DOHH2 (cell line): ENCODE measurements around the gene A1BG.
"Not testable (repeated sequence)": the region's sequence is repeated elsewhere in the genome, so short reads cannot be mapped to it uniquely, and the experiment has no call there.

Source experiments
- H3F3A ChIP-seq: fragments of 200-600 bp; sonication (generic), shearing (Covaris generic); 2 replicates; pipeline ENCODE4 v1.6.0; 2016; ENCODE audit warnings: antibody characterized with exemption, mild to moderate bottlenecking; ENCODE audit not compliant: control insufficient read depth, insufficient read depth
- H3K27ac ChIP-seq: fragments of 200-600 bp; sonication (generic); 2 replicates; pipeline ENCODE4 v1.5.1; 2014; ENCODE audit warnings: low read depth, mild to moderate bottlenecking, low read length, moderate library complexity
- H3K27me3 ChIP-seq: fragments of 200-600 bp; sonication (generic); 2 replicates; pipeline ENCODE4 v1.6.1; 2014; ENCODE audit warnings: mild to moderate bottlenecking, low read length, mixed read lengths; ENCODE audit not compliant: control insufficient read depth
- H3K36me3 ChIP-seq: fragments of 200-600 bp; sonication (generic); 2 replicates; pipeline ENCODE4 v1.6.1; 2014; ENCODE audit warnings: mild to moderate bottlenecking, low read length, moderate library complexity, mixed read lengths; ENCODE audit not compliant: control insufficient read depth
- H3K4me1 ChIP-seq: fragments of 200-600 bp; sonication (generic); 2 replicates; pipeline ENCODE4 v1.6.1; 2014; ENCODE audit warnings: mild to moderate bottlenecking, low read length, mixed read lengths; ENCODE audit not compliant: control insufficient read depth
- H3K4me2 ChIP-seq: fragments of 200-600 bp; sonication (generic); 2 replicates; pipeline ENCODE4 v1.6.0; 2014; ENCODE audit warnings: mild to moderate bottlenecking, low read length, moderate library complexity
- H3K4me3 ChIP-seq: fragments of 200-600 bp; sonication (generic); 2 replicates; pipeline ENCODE4 v1.5.1; 2014; ENCODE audit warnings: mild to moderate bottlenecking, low read length, mixed read lengths
- H3K79me2 ChIP-seq: fragments of 200-600 bp; sonication (generic); 2 replicates; pipeline ENCODE4 v1.6.1; 2014; ENCODE audit warnings: mild to moderate bottlenecking, low read length, mixed read lengths; ENCODE audit not compliant: control insufficient read depth
- H3K9me2 ChIP-seq: fragments of 200-600 bp; sonication (generic); replicated peaks from 2 replicates; pipeline ENCODE4 v1.6.1; 2014; ENCODE audit warnings: mild to moderate bottlenecking, low read length, mixed read lengths; ENCODE audit not compliant: control insufficient read depth
- H3K9me3 ChIP-seq: fragments of 200-600 bp; sonication (generic); 2 replicates; pipeline ENCODE4 v1.6.1; 2014; ENCODE audit warnings: antibody characterized with exemption, low read length, mixed read lengths; ENCODE audit not compliant: control insufficient read depth, insufficient read depth
- H4K20me1 ChIP-seq: fragments of 200-600 bp; sonication (generic); 2 replicates; pipeline ENCODE4 v1.6.0; 2014; ENCODE audit warnings: low read depth, mild to moderate bottlenecking, antibody characterized with exemption, low read length, moderate library complexity; ENCODE audit not compliant: control insufficient read depth, insufficient read depth
- EZH2phosphoT487 ChIP-seq: fragments of 200-600 bp; sonication (generic); IDR thresholded peaks from 2 replicates; pipeline ENCODE4 v1.6.1; 2017; ENCODE audit warnings: borderline replicate concordance, mild to moderate bottlenecking, antibody characterized with exemption, low read length, moderate library complexity, mixed read lengths
- TF ChIP-seq, protein P1 (sequence below): fragments of 200-600 bp; sonication (generic); IDR thresholded peaks from one replicate; pipeline ENCODE4 v1.5.1; 2014; ENCODE audit warnings: antibody characterized with exemption, mild to moderate bottlenecking, low read depth, low read length; ENCODE audit not compliant: poor library complexity, severe bottlenecking

The A1BG gene

DNA sequence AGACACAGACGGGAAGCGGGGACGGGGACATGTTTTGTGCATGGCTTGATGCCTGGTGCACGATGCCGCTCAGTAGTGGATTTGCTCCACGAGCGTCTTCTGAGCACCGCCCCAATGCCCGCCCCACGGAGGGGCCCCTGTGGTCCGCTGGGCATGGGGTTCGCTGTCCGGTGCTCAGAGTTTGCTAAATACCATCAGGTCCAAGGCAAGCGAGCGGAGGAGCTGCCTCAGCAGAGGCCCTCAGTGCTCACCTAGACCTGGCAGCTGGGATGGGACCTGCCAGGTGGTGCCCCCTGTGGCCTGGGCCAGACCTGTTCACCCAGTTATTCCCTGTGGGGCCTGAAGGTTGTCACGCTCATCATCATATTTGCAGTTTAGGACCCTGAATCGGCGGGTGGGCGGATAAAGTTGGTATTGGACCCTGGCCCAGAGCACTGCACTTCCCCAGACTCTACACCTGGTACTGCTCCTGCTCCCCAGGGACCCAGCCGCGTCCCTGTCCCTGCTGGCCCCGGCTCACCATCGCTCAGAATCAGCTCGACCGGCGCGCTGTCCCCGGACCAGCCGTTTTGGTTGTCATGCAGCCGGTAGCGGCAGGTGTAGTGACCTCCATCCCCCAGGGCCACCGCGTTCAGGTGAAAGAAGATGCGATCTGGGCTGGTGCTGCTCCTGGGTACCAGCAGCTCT is 2.3 kb downstream of the A1BG start:
- Histone ChIP-seq H3K79me2 (peaks cover 32% of the 10 kb centered on the region), H3K4me2 (no peak overlapping the region), H3K4me1 (peaks cover 25% of the 10 kb centered on the region), H3K27me3 (no peaks in the 10 kb centered on the region), H3K9me2 (no peaks in the 10 kb centered on the region), H3K4me3 (no peak overlapping the region), H4K20me1 (no peaks in the 10 kb centered on the region), H3F3A (0 out of 2 replicates have a peak, but pooled peaks cover 2% of the 10 kb centered on the region), H3K9me3 (no peaks in the 10 kb centered on the region), H3K27ac (no peak overlapping the region), H3K36me3 (peaks cover 13% of the 10 kb centered on the region)
- TF ChIP-seq, protein P1, sequence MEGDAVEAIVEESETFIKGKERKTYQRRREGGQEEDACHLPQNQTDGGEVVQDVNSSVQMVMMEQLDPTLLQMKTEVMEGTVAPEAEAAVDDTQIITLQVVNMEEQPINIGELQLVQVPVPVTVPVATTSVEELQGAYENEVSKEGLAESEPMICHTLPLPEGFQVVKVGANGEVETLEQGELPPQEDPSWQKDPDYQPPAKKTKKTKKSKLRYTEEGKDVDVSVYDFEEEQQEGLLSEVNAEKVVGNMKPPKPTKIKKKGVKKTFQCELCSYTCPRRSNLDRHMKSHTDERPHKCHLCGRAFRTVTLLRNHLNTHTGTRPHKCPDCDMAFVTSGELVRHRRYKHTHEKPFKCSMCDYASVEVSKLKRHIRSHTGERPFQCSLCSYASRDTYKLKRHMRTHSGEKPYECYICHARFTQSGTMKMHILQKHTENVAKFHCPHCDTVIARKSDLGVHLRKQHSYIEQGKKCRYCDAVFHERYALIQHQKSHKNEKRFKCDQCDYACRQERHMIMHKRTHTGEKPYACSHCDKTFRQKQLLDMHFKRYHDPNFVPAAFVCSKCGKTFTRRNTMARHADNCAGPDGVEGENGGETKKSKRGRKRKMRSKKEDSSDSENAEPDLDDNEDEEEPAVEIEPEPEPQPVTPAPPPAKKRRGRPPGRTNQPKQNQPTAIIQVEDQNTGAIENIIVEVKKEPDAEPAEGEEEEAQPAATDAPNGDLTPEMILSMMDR = no peak
- no peak for TF ChIP-seq EZH2phosphoT487

DNA sequence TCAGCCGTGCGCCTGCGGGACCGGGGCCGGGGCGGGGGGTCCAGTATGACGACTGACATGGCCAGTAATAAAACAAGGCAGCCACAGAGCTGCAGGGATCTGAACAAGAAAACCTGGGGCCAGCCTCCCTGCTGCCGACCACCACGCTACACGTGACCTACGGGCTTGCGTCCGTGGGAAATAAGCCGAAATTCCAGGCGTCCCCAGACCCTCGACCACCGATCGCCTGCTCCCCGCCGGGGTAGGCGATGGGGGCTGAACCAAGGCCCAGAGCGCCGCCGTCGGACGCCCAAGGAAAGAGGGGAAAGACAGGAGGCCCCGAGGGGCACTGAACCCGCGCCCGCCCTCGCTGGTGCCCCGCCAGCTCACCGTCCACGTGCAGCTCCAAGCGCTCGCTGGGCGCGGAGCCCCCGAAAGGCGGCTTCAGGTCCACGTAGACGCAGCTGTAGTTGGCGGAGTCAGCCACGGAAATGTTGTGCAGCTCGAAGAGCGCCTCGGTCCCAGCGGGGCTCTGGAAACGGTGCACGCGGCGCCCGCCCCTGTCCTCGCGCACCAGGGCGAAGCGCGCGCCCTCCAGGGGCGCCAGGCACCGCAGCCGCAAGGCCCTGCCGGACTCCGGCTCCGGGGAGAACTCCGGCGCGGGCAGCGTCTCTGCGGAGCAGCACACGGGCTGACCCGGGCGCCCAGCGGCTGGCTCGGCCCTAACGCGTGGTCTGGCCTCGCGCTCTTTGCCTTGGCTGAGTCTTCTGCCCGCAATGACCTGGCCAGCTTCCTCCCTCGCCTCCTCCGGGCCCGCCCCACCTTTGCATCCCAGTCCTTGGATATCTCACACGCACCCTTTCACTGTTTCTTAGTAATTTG is 3.1 kb downstream of the A1BG start:
- Histone ChIP-seq H3K36me3 (peaks cover 13% of the 10 kb centered on the region), H3K4me1 (peaks cover 27% of the 10 kb centered on the region), H3K27ac (no peak overlapping the region), H3K9me3 (no peaks in the 10 kb centered on the region), H3K4me3 (no peak overlapping the region), H3F3A (0 out of 2 replicates have a peak, but pooled peaks cover 2% of the 10 kb centered on the region), H3K9me2 (no peaks in the 10 kb centered on the region), H3K79me2 (peaks cover 32% of the 10 kb centered on the region), H3K27me3 (no peaks in the 10 kb centered on the region), H3K4me2 (no peak overlapping the region), H4K20me1 (no peaks in the 10 kb centered on the region)
- TF ChIP-seq EZH2phosphoT487 = no peak
- TF ChIP-seq, protein P1 = no peak

DNA sequence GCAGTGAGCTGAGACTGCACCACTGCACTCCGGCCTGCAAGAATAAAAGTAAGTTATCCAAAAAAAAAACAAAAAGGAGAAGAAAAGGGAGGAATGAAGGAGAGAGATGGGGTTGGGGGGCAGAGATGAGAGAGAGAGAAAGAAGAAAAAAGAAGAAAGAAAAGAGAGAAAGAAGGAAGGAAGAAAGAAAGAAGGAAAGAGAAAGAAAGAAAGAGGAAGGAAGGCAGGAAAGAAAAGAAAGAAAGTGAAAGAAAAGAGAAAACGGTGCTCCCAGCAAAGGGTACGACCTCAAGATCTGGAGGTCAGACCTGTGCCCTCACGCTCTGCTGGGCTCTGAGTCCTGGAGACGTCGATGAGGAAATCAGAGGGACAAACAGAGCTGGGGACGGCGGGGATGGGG is 3.7 kb downstream of the A1BG start:
- Histone ChIP-seq H3K4me3 (no peak overlapping the region), H3K9me3 (no peaks in the 10 kb centered on the region), H3K27ac (no peak overlapping the region), H3K4me1 (peaks cover 27% of the 10 kb centered on the region), H3K36me3 (peaks cover 13% of the 10 kb centered on the region), H3K27me3 (no peaks in the 10 kb centered on the region), H3K9me2 (no peaks in the 10 kb centered on the region), H3K79me2 (peaks cover 32% of the 10 kb centered on the region), H3K4me2 (peak overlapping the region; percentile 67; the same call in 1 of the 2 replicates), H3F3A (0 out of 2 replicates have a peak, but pooled peaks cover 2% of the 10 kb centered on the region), H4K20me1 (no peaks in the 10 kb centered on the region)
- TF ChIP-seq, protein P1 = no peak
- TF ChIP-seq EZH2phosphoT487 = no peak

DNA sequence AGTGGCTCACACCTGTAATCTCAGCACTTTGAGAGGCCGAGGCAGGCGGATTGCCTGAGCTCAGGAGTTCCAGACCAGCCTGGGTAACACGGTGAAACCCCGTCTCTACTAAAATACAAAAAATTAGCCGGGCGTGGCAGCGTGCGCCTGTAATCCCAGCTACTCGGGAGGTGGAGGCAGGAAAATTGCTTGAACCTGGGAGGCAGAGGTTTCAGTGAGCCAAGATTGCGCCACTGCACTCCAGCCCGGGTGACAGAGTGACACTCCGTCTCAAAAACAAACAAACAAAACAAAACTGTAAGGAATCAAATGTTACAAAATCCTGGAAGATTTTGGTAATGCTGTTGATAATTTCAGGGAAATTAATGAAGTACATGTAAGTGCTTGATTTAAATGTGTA is 5.2 kb downstream of the A1BG start:
- H3K27me3 ChIP-seq, H4K20me1 ChIP-seq, H3K9me3 ChIP-seq, H3F3A ChIP-seq, H3K9me2 ChIP-seq: not testable (repeated sequence)
- H3K27ac ChIP-seq = peak overlapping the region; percentile 29; the same call in 1 of the 2 replicates
- H3K4me1 ChIP-seq = peaks cover 27% of the 10 kb centered on the region
- peak overlapping the region; percentile 91 for H3K4me3 ChIP-seq
- H3K79me2 ChIP-seq = peaks cover 32% of the 10 kb centered on the region
- peaks cover 13% of the 10 kb centered on the region for H3K36me3 ChIP-seq
- H3K4me2 ChIP-seq = peak overlapping the region; percentile 67
